Measurements from ENCODE around the gene BABAM1.

DNA sequence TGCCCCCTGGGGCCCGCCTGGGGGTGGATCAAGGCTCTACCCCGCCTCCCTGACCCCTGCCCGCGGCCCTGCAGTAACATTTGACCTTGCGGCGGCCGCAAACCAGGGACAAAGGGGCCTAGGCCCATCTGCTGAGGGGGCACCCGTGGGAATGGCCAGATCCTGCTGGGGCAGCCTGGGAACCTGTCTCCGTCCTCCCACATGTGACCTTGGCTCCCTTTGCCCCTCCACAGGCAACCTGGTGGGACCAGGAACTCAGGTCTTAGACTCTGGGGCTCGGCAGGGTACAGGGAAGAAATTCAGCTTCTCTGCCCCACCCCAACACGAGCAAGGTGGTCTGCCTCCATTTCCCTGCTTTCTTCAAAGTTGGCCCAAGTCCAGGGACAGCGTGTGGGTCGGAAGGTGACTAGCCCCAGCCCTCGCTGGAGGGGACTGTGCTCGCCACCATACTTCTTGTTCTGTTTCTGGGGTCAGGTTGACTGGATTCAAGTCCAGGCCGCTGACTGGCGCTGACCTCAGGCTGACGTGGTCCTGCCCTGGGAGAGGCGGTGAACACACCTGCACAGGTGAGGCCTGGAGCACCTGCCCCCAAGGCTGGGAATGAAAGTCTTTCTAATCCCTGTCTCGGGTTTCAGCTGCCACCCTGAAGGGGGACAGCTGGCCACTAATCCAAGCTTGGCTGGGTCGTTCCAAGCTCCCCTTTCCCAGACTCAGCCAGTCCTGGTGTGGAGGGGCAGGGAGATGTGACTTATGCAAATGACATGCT, 19.0 kb upstream of the BABAM1 start:
- TF ChIP-seq CTCF (conservative IDR thresholded peaks at IDR 0.05 in 1 of 2, IDR thresholded peaks at IDR 0.05 in 1 of 2; ENCODE audit: low read depth in 1 of 2, low read length in 2 of 2) = no peak
- no peak for TF ChIP-seq EZH2 (IDR thresholded peaks at IDR 0.05; ENCODE audit: low read length, missing control alignments)
